Fibroblast of lung (primary cell): ENCODE results near the gene TIGD1. TPM values are rescaled to one million over a fixed set of nuclear protein-coding genes. Genes with fewer than 3 reads are reported as not detected.

Experiments used
- DNase-seq, 2 donors: peaks; one replicate each; pipeline versions ENCODE4 v3.0.0 to v3.0.0-alpha.2; 2010; ENCODE audit warnings: low read depth in 2 of 2
- H2AFZ ChIP-seq: 2 replicates; pipeline ENCODE4 v1.5.1; 2012; ENCODE audit warnings: low read length, control low read depth, inconsistent platforms
- H3K27ac ChIP-seq: 2 replicates; pipeline ENCODE4 v1.5.1; 2011; ENCODE audit warnings: low read length, control low read depth; ENCODE audit not compliant: insufficient read depth
- H3K27me3 ChIP-seq: 2 replicates; pipeline ENCODE4 v1.5.1; 2011; ENCODE audit warnings: mild to moderate bottlenecking, low read length; ENCODE audit not compliant: control insufficient read depth, insufficient read depth
- H3K36me3 ChIP-seq: 2 replicates; pipeline ENCODE4 v1.5.1; 2011; ENCODE audit warnings: low read length; ENCODE audit not compliant: control insufficient read depth, insufficient read depth
- H3K4me1 ChIP-seq: 2 replicates; pipeline ENCODE4 v1.5.1; 2011; ENCODE audit warnings: low read length; ENCODE audit not compliant: control insufficient read depth, insufficient read depth; ENCODE audit errors: extremely low read depth
- H3K4me2 ChIP-seq: 2 replicates; pipeline ENCODE4 v1.5.1; 2011; ENCODE audit warnings: low read length, control low read depth; ENCODE audit not compliant: insufficient read depth; ENCODE audit errors: extremely low read depth
- H3K4me3 ChIP-seq, 4 experiments: fragments of 200-600 bp in 1 of 4; sonication (generic) in 1 of 4; replicated peaks in 1 of 4; 2 replicates each; pipeline ENCODE4 v1.5.1; 2011 to 2016; ENCODE audit warnings: low read length in 4 of 4, low read depth in 3 of 4, mild to moderate bottlenecking in 3 of 4, control low read depth in 2 of 4, inconsistent platforms in 1 of 4, mixed read lengths in 1 of 4; ENCODE audit not compliant: insufficient read depth in 1 of 4; ENCODE audit errors: control extremely low read depth in 1 of 4
- H3K79me2 ChIP-seq: 2 replicates; pipeline ENCODE4 v1.5.1; 2012; ENCODE audit warnings: mild to moderate bottlenecking, low read length, inconsistent platforms; ENCODE audit not compliant: control insufficient read depth, insufficient read depth
- H3K9ac ChIP-seq: 2 replicates; pipeline ENCODE4 v1.5.1; 2011; ENCODE audit warnings: mild to moderate bottlenecking, low read length, control low read depth; ENCODE audit not compliant: insufficient read depth
- H3K9me3 ChIP-seq: 2 replicates; pipeline ENCODE4 v1.5.1; 2012; ENCODE audit warnings: low read depth, low read length; ENCODE audit not compliant: control insufficient read depth, insufficient read depth
- H4K20me1 ChIP-seq: 2 replicates; pipeline ENCODE4 v1.5.1; 2011; ENCODE audit warnings: low read length; ENCODE audit not compliant: control insufficient read depth, insufficient read depth; ENCODE audit errors: extremely low read depth
- EZH2 ChIP-seq: IDR thresholded peaks from 2 replicates; pipeline ENCODE4 v1.5.1; 2012; ENCODE audit warnings: low read length, control low read depth, mild to moderate bottlenecking; ENCODE audit errors: missing control alignments
- polyA plus RNA-seq, 2 donors: library from polyadenylated mRNA; depleted of rRNA in 1 of 2; stranded (reverse) in 1 of 2; unstranded in 1 of 2; fragments of >200 nt; gene quantifications; 2 replicates each; pipeline ENCODE4 v1.2.1, GENCODE V29; 2011 to 2012; ENCODE audit warnings: missing spikeins in 1 of 2
- total RNA-seq: library from RNA; depleted of rRNA; stranded (reverse); fragments of >200 nt; gene quantifications from 2 replicates; pipeline ENCODE4 v1.2.1, GENCODE V29; 2014
- TF ChIP-seq, protein P1 (sequence below), 2 donors: IDR thresholded peaks in 1 of 2; conservative IDR thresholded peaks in 1 of 2; 1 replicate in 1 of 2; 2 replicates in 1 of 2; pipeline ENCODE4 v1.5.1; 2011 to 2012; ENCODE audit warnings: low read length in 2 of 2, control low read depth in 1 of 2, inconsistent platforms in 1 of 2, low read depth in 1 of 2, mild to moderate bottlenecking in 1 of 2

The TIGD1 gene
- total and polyA plus RNA-seq, 2 donors (not counting 1 experiment from before 2014, with no cell fraction given), result 2.5 to 4.0 TPM

DNA sequence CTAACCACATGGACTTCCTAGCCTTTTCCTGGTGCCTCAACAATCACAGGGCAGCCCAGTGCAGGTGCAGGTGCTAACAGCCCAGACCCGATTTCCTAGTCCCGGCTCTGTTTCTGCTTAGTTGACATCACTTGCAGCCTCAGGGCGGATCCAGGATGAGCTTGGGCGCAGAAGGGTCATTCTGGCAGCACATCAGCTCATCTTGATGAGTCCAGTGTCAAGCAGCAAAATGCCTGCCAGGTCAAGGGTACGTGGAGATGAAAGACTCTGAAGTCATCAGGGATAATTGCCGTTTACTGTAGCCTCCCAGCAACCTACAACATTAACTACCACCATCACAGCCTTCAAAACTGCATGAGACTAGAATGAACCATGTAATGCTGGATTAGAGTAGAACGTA is 43.6 kb upstream of the TIGD1 start:
- H2AFZ ChIP-seq, result no peak overlapping the region
- H3K9me3 ChIP-seq, result no peaks in the 10 kb centered on the region
- no peaks in the 10 kb centered on the region for H3K79me2 ChIP-seq
- no peaks in the 10 kb centered on the region for H3K36me3 ChIP-seq
- H3K27ac ChIP-seq, result no peak overlapping the region
- H3K4me3 ChIP-seq, result no peak overlapping the region
- no peaks in the 10 kb centered on the region for H3K27me3 ChIP-seq
- H3K9ac ChIP-seq, result no peak overlapping the region
- DNase-seq, result no peak
- TF ChIP-seq, protein P1, sequence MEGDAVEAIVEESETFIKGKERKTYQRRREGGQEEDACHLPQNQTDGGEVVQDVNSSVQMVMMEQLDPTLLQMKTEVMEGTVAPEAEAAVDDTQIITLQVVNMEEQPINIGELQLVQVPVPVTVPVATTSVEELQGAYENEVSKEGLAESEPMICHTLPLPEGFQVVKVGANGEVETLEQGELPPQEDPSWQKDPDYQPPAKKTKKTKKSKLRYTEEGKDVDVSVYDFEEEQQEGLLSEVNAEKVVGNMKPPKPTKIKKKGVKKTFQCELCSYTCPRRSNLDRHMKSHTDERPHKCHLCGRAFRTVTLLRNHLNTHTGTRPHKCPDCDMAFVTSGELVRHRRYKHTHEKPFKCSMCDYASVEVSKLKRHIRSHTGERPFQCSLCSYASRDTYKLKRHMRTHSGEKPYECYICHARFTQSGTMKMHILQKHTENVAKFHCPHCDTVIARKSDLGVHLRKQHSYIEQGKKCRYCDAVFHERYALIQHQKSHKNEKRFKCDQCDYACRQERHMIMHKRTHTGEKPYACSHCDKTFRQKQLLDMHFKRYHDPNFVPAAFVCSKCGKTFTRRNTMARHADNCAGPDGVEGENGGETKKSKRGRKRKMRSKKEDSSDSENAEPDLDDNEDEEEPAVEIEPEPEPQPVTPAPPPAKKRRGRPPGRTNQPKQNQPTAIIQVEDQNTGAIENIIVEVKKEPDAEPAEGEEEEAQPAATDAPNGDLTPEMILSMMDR (conservative IDR thresholded peaks at IDR 0.05 in 1 of 2, IDR thresholded peaks at IDR 0.05 in 1 of 2; ENCODE audit: low read depth in 1 of 2, low read length in 2 of 2), result no peak
- no peak for TF ChIP-seq EZH2
- peaks cover 3% of the 10 kb centered on the region for H3K4me1 ChIP-seq
- H4K20me1 ChIP-seq, result no peaks in the 10 kb centered on the region
- H3K4me2 ChIP-seq, result no peak overlapping the region

DNA sequence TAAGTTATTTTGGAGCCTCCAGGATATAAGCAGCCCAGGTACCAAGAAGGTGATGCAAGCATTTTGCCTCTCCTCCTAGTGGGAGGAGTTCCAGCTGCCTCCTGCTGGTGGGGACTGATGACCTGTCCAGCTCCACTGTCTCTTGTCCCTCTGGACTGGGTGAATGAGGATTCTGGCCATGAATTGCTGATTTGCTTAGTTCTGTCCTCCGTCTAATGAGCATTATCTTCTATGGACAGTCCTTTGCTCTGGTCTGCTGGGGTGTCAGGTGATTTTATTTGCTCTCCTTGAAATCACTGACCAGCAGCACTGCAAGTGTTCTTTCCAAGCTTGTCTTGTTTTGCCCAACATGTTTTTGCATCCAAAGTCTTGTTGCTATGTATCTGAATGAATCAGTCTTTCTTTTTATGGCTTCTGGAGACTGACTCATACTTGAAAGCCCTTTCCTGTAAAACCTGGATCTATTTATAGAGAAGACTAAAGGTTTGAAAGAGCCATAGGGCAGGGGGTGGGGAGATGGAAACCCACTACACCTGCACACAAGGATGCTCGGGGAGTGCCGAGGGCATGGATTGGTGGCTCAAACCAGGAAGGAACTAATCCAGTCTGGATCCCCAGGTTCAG is 42.5 kb upstream of the TIGD1 start:
- H3K9me3 ChIP-seq, result no peaks in the 10 kb centered on the region
- H2AFZ ChIP-seq, result no peak overlapping the region
- no peaks in the 10 kb centered on the region for H3K79me2 ChIP-seq
- H3K36me3 ChIP-seq, result no peaks in the 10 kb centered on the region
- H4K20me1 ChIP-seq, result no peaks in the 10 kb centered on the region
- no peak overlapping the region for H3K9ac ChIP-seq
- peaks cover 7% of the 10 kb centered on the region for H3K4me1 ChIP-seq
- TF ChIP-seq, protein P1 (conservative IDR thresholded peaks at IDR 0.05 in 1 of 2, IDR thresholded peaks at IDR 0.05 in 1 of 2; ENCODE audit: low read depth in 1 of 2, low read length in 2 of 2), result no peak
- TF ChIP-seq EZH2, result no peak
- no peak overlapping the region for H3K4me2 ChIP-seq
- no peaks in the 10 kb centered on the region for H3K27me3 ChIP-seq
- H3K27ac ChIP-seq, result no peak overlapping the region
- peak; percentile 48 to 89 for DNase-seq
- no peak overlapping the region for H3K4me3 ChIP-seq

DNA sequence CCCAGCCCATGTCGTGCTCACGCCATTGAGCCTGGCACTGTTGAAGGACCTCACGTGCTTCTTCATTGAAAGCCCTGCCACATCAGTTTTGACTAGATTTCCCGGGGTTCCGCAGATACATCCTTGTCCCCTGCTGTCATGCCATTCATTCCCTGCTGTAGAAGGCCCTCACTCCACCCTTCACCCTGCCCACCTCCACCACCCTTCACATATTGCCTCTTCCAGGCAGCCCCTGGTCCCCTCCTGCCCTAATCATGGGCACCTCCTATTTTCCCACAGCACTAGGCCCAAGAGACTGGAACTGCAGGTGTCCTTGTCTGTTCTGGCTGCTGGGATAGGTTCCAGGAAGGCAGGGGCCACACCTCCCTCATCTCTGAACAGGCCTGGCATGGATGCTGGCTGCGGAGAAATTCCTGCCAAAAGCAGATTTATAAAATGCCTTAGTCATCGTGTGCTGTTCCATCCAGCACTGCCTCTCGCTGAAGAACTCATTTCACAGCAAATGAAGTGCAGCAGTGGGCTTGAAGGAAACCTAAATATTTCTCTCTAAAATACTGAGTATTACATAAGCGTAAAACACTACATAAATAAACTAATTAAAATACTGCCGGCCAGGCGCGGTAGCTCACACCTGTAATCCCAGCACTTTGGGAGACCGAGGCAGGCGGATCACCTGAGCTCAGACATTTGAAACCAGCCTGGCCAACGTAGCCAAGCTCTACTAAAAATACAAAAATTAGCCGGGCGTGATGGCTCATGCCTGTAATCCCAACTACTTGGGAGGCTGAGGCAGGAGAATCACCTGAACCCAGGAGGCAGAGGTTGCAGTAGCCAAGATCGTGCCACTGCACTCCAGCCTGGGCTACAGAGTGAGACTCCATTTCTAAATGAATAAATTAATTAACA is 38.6 kb upstream of the TIGD1 start:
- Histone ChIP-seq H3K36me3 (no peaks in the 10 kb centered on the region), H3K4me3 (no peak overlapping the region), H3K4me1 (peaks cover 7% of the 10 kb centered on the region), H3K27ac (no peak overlapping the region), H3K79me2 (no peaks in the 10 kb centered on the region), H4K20me1 (no peaks in the 10 kb centered on the region), H3K4me2 (no peak overlapping the region), H2AFZ (no peak overlapping the region), H3K9me3 (no peaks in the 10 kb centered on the region), H3K27me3 (no peaks in the 10 kb centered on the region), H3K9ac (no peak overlapping the region)
- TF ChIP-seq, protein P1 (conservative IDR thresholded peaks at IDR 0.05 in 1 of 2, IDR thresholded peaks at IDR 0.05 in 1 of 2; ENCODE audit: low read depth in 1 of 2, low read length in 2 of 2), result no peak
- TF ChIP-seq EZH2, result no peak
- DNase-seq, result peak; percentile 79 to 88
